Neural crest cell (in vitro differentiated cells): ENCODE results near the gene ITGAE. TPM values are rescaled to one million over a fixed set of nuclear protein-coding genes. Genes with fewer than 3 reads are reported as not detected.

ENCODE experiments used
- DNase-seq: peaks from one replicate; pipeline ENCODE4 v3.0.0; 2021; ENCODE audit warnings: low read depth, mixed read lengths, low spot score
- H3K27ac Mint-ChIP-seq: one replicate; pipeline ENCODE4 v1.8.0; 2021; ENCODE audit warnings: mild to moderate bottlenecking, mixed read lengths; ENCODE audit not compliant: unreplicated experiment
- H3K27me3 Mint-ChIP-seq: 2 replicates; pipeline ENCODE4 v1.8.0; 2021; ENCODE audit warnings: low read depth, mild to moderate bottlenecking, mixed read lengths
- H3K36me3 Mint-ChIP-seq: 2 replicates; pipeline ENCODE4 v1.8.0; 2021; ENCODE audit warnings: low read depth, mild to moderate bottlenecking, mixed read lengths
- H3K4me1 Mint-ChIP-seq: 2 replicates; pipeline ENCODE4 v1.8.0; 2021; ENCODE audit warnings: mixed read lengths
- H3K4me3 Mint-ChIP-seq: one replicate; pipeline ENCODE4 v1.8.0; 2021; ENCODE audit warnings: mild to moderate bottlenecking, mixed read lengths
- H3K9me3 Mint-ChIP-seq: 2 replicates; pipeline ENCODE4 v1.8.0; 2021; ENCODE audit warnings: mixed read lengths
- total RNA-seq: library from RNA; stranded (reverse); gene quantifications from 2 replicates; pipeline ENCODE4 v1.2.1, GENCODE V29; 2021
- TF ChIP-seq, protein P1 (sequence below): fragments of 200-600 bp; sonication (generic); conservative IDR thresholded peaks from 2 replicates; pipeline ENCODE4 v1.5.0; 2021; ENCODE audit warnings: antibody characterized with exemption, mild to moderate bottlenecking

The ITGAE gene
- total RNA-seq, 1 donor from 2014 or later: 43.1 TPM

- TF ChIP-seq, protein P1, sequence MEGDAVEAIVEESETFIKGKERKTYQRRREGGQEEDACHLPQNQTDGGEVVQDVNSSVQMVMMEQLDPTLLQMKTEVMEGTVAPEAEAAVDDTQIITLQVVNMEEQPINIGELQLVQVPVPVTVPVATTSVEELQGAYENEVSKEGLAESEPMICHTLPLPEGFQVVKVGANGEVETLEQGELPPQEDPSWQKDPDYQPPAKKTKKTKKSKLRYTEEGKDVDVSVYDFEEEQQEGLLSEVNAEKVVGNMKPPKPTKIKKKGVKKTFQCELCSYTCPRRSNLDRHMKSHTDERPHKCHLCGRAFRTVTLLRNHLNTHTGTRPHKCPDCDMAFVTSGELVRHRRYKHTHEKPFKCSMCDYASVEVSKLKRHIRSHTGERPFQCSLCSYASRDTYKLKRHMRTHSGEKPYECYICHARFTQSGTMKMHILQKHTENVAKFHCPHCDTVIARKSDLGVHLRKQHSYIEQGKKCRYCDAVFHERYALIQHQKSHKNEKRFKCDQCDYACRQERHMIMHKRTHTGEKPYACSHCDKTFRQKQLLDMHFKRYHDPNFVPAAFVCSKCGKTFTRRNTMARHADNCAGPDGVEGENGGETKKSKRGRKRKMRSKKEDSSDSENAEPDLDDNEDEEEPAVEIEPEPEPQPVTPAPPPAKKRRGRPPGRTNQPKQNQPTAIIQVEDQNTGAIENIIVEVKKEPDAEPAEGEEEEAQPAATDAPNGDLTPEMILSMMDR: no peak
- Mint-ChIP-seq H3K36me3 (peaks cover 3% of the 10 kb centered on the region), H3K4me1 (no peaks in the 10 kb centered on the region), H3K9me3 (no peaks in the 10 kb centered on the region), H3K27ac (no peak overlapping the region), H3K27me3 (no peaks in the 10 kb centered on the region), H3K4me3 (no peak overlapping the region)
- no peak for DNase-seq
Observed at GRCh38 chr17:3809135-3809534, 8.1 kb upstream of the ITGAE start.

GRCh38 chr17:3808701-3809100, 7.7 kb upstream of the ITGAE start:
- TF ChIP-seq, protein P1: no peak
- H3K4me1 Mint-ChIP-seq: no peaks in the 10 kb centered on the region
- no peak overlapping the region for H3K4me3 Mint-ChIP-seq
- no peak overlapping the region for H3K27ac Mint-ChIP-seq
- no peaks in the 10 kb centered on the region for H3K9me3 Mint-ChIP-seq
- no peaks in the 10 kb centered on the region for H3K27me3 Mint-ChIP-seq
- DNase-seq: no peak
- H3K36me3 Mint-ChIP-seq: peaks cover 2% of the 10 kb centered on the region

DNA sequence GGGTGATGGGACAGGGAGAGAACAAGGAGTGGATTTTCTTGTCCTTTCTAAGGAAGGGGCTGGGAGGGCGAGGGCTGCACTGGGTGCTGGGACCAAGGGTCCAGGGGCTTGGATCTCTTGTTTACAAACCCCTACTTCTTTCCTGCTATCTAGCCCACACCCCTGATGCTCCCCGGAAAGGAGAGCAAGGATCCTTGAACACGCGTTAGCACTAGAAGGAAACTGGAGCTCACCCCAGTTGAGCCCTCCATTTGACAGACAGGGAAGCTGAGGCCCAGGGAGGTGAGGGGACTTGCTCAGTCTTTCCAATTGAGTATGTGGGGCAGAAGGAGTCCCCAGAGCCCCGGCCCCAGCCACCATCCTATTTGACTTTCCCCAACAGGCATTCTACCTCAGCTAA, 4.6 kb upstream of the ITGAE start:
- peaks cover 2% of the 10 kb centered on the region for H3K36me3 Mint-ChIP-seq
- no peak overlapping the region for H3K4me3 Mint-ChIP-seq
- no peak overlapping the region for H3K27ac Mint-ChIP-seq
- TF ChIP-seq, protein P1: no peak
- H3K4me1 Mint-ChIP-seq: no peaks in the 10 kb centered on the region
- no peak for DNase-seq
- no peaks in the 10 kb centered on the region for H3K9me3 Mint-ChIP-seq
- H3K27me3 Mint-ChIP-seq: no peaks in the 10 kb centered on the region

DNA sequence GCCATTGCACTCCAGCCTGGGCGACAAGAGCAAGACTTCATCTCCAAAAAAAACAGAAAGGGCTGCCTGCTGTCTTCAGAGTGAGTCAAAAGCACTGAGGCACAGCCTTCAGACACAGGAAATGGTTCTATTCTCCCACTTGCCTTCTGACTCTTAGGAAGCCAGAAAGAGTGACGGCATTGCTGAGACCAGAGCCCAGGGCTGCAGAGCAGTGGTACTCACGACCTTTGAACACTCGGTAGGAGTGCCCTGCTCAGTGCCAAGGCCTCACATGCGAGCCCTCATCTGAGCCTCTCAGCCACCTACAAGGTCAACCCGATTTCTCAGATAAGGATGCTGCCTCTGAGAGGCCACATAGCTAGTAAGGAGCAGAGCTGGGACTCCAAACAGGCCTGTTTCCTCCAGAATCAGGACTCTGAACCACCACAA, 3.5 kb upstream of the ITGAE start:
- H3K9me3 Mint-ChIP-seq: no peaks in the 10 kb centered on the region
- H3K4me3 Mint-ChIP-seq: no peak overlapping the region
- TF ChIP-seq, protein P1: no peak
- H3K4me1 Mint-ChIP-seq: no peaks in the 10 kb centered on the region
- H3K27me3 Mint-ChIP-seq: no peaks in the 10 kb centered on the region
- no peak for DNase-seq
- peaks cover 2% of the 10 kb centered on the region for H3K36me3 Mint-ChIP-seq
- no peak overlapping the region for H3K27ac Mint-ChIP-seq

DNA sequence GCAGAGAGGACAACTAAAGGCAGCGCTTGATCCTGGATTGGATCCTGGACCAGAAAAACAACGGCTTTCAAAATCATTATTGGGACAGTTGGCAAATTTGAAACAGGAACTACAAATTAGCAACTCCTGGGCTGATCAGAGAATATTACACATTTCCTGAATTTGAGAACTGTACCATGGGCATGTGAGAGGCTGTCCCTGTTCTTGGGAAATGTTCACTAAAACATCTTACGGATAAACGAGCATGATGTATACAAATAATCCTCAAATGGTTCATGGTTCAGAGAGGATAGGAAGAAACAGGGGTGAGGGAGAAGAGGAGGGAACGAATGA, 2.3 kb upstream of the ITGAE start:
- Mint-ChIP-seq H3K27ac (no peak overlapping the region), H3K27me3 (no peaks in the 10 kb centered on the region), H3K4me1 (no peaks in the 10 kb centered on the region), H3K9me3 (no peaks in the 10 kb centered on the region), H3K36me3 (peaks cover 2% of the 10 kb centered on the region), H3K4me3 (no peak overlapping the region)
- TF ChIP-seq, protein P1: no peak
- no peak for DNase-seq
